ENCODE measurements around the gene GPR101. TPM values are rescaled to one million over a fixed set of nuclear protein-coding genes. Genes with fewer than 3 reads are reported as not detected.

Gene GPR101, protein sequence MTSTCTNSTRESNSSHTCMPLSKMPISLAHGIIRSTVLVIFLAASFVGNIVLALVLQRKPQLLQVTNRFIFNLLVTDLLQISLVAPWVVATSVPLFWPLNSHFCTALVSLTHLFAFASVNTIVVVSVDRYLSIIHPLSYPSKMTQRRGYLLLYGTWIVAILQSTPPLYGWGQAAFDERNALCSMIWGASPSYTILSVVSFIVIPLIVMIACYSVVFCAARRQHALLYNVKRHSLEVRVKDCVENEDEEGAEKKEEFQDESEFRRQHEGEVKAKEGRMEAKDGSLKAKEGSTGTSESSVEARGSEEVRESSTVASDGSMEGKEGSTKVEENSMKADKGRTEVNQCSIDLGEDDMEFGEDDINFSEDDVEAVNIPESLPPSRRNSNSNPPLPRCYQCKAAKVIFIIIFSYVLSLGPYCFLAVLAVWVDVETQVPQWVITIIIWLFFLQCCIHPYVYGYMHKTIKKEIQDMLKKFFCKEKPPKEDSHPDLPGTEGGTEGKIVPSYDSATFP
- total RNA-seq = not detected in 2 replicates

DNA sequence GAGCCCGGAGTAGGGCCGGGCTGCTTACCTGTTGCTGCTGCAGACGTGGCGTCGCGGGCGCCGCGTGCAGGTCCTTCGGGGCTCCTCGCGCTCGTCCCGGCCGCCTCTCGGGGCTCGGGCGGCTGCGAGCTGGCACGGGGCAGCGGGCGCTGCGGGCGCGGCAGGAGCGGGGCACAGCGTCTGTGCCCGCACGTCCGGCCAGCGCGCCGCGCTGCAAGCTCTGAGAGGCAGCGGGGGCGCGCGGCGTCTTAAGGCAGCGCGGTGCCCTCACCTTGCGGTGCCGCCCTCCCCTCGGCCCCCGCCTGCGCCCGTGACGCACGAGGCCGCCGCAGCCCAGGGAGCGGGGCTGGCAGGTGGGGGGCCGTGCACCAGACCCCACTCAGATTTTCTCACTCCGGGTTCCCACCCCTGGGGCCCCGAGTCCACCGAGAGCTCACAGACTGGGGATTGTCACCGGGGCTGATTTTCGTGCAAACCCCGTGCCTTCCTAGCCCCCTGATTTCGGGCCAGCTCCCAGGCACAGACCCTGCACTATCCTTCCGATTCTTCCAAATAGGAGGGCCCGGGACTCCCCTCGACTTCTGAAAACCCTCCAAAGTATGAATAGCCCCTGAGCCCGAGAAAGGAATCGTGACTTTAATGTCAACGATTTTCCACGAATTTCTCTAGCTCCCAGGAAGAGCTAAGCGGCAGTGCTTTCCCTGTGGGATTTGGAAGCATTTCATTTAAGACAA is at the start of gene GPR101:
GPR101 (minus strand) TSS at position 222 of the 734 bp plus-strand sequence. CDS start 2,321 bp downstream, outside the sequence.

Other genes with a start within 250 kb of the GPR101 start
- gene RBMX, start 153.3 kb downstream of the GPR101 start, total RNA-seq = 367 and 414 TPM in 2 replicates

Data from thoracic aorta endothelial cell (primary cell).